C4-2B (cell line): ENCODE data around the gene ZFP36L1.

Source experiments
- ZFX ChIP-seq: fragments of 450-650 bp; IDR thresholded peaks from 2 replicates; pipeline ENCODE4 v1.6.1; 2017
- TF ChIP-seq, protein P1 (sequence below): fragments of 450-650 bp; conservative IDR thresholded peaks from 2 replicates; pipeline ENCODE4 v1.5.1; 2017; ENCODE audit warnings: mild to moderate bottlenecking

DNA sequence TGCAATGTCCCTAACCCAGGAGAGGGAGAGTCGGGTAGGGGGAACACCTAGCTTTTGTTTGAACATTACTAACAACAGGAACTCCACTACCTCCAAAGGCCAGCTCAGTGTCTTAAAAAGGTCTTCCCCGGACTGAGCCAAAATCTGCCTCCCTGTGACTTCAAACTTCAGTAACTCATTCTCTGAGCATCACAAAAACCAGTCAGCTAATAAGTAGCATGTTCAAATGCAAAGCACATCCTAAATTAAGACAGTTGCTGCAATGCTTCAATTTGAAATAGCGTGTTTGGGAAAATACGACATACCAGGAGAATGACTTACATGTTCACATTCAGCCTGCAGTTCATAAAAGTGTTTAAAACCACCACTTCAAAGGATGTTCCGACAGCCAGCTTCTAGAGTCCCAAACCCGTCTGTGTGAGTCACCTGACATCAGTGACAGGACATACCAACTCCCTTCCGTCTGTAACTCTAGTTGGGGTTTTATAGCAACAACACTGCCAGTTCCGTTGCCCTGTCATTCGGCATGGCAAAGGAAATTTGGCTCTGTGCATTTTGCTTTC, 13.0 kb downstream of the ZFP36L1 start:
- TF ChIP-seq, protein P1, sequence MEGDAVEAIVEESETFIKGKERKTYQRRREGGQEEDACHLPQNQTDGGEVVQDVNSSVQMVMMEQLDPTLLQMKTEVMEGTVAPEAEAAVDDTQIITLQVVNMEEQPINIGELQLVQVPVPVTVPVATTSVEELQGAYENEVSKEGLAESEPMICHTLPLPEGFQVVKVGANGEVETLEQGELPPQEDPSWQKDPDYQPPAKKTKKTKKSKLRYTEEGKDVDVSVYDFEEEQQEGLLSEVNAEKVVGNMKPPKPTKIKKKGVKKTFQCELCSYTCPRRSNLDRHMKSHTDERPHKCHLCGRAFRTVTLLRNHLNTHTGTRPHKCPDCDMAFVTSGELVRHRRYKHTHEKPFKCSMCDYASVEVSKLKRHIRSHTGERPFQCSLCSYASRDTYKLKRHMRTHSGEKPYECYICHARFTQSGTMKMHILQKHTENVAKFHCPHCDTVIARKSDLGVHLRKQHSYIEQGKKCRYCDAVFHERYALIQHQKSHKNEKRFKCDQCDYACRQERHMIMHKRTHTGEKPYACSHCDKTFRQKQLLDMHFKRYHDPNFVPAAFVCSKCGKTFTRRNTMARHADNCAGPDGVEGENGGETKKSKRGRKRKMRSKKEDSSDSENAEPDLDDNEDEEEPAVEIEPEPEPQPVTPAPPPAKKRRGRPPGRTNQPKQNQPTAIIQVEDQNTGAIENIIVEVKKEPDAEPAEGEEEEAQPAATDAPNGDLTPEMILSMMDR, result no peak
- TF ChIP-seq ZFX, result no peak
